GM12878 (cell line): Measurements from ENCODE around the gene SCP2D1. TPM values are rescaled to one million over a fixed set of nuclear protein-coding genes. Genes with fewer than 3 reads are reported as not detected.

Experiments used
- ATAC-seq: fragments of 200-7000 bp; cut with Tn5 transposase; 3 replicates; pipeline ENCODE4 v1.9.1; 2020; ENCODE audit warnings: mild to moderate bottlenecking, moderate library complexity
- BruUV-seq: library from RNA; stranded (reverse); fragments of 400-500 nt; replicated peaks from 2 replicates; lab custom pipeline; 2021; lab: Mats Ljungman, UMichigan
- CTCF ChIA-PET: fragments of 300-600 bp; sonication (Branson Sonifier 250); formaldehyde crosslinking; extraction: SDS; loops from one replicate; lab custom pipeline; 2021; ENCODE audit warnings: inconsistent platforms; lab: Yijun Ruan, JAX
- POLR2A ChIA-PET: fragments of 350-600 bp; formaldehyde crosslinking; extraction: SDS; loops from one replicate; lab custom pipeline; 2021; ENCODE audit warnings: inconsistent platforms; lab: Charles Lee
- RAD21 ChIA-PET: fragments of 300-600 bp; sonication (Branson Sonifier 250); formaldehyde crosslinking; loops from one replicate; lab custom pipeline; 2023; ENCODE audit warnings: antibody characterized with exemption; ENCODE audit not compliant: unreplicated experiment; lab: Charles Lee
- SMC1A ChIA-PET: fragments of 300-600 bp; sonication (Branson Sonifier 250); formaldehyde crosslinking; loops from one replicate; lab custom pipeline; 2023; ENCODE audit not compliant: unreplicated experiment, uncharacterized antibody; lab: Charles Lee
- DNase-seq: peaks from one replicate; pipeline ENCODE4 v3.0.0-alpha.2; 2011; ENCODE audit warnings: low read depth, low spot score
- FAIRE-seq: peaks from 3 replicates; lab custom pipeline; 2011; peaks lifted over from hg19 to GRCh38; lab: Jason Lieb, UNC
- H2AFZ ChIP-seq: 2 replicates; pipeline ENCODE4 v1.6.0; 2011; ENCODE audit warnings: low read depth, low read length, control low read depth; ENCODE audit not compliant: control insufficient read depth
- H3K27ac ChIP-seq: 2 replicates; pipeline ENCODE4 v1.5.1; 2011; ENCODE audit warnings: control low read depth; ENCODE audit not compliant: control insufficient read depth, insufficient read depth
- H3K27me3 ChIP-seq, 2 experiments: replicated peaks in 1 of 2; 2 replicates each; pipeline versions ENCODE4 v1.6.0 to v1.6.1; 2011; ENCODE audit warnings: low read length in 1 of 2; ENCODE audit not compliant: control insufficient read depth in 2 of 2, insufficient read depth in 2 of 2
- H3K36me3 ChIP-seq, 2 experiments: 2 replicates each; pipeline ENCODE4 v1.5.1; 2011; ENCODE audit warnings: low read length in 1 of 2; ENCODE audit not compliant: control insufficient read depth in 2 of 2, insufficient read depth in 2 of 2
- H3K4me1 ChIP-seq: 2 replicates; pipeline ENCODE4 v1.6.1; 2011; ENCODE audit warnings: mild to moderate bottlenecking, low read length, moderate library complexity, mixed read lengths; ENCODE audit not compliant: control insufficient read depth, insufficient read depth
- H3K4me2 ChIP-seq: 2 replicates; pipeline ENCODE4 v1.6.0; 2011; ENCODE audit warnings: control low read depth; ENCODE audit not compliant: control insufficient read depth, insufficient read depth
- H3K4me3 ChIP-seq: fragments of 200-600 bp; sonication (generic); 2 replicates; pipeline ENCODE4 v1.5.1; 2016
- H3K79me2 ChIP-seq: 2 replicates; pipeline ENCODE4 v1.6.0; 2011; ENCODE audit warnings: low read length; ENCODE audit not compliant: control insufficient read depth, insufficient read depth
- H3K9ac ChIP-seq: 2 replicates; pipeline ENCODE4 v1.8.0; 2011; ENCODE audit warnings: low read length, control low read depth, mixed read lengths; ENCODE audit not compliant: control insufficient read depth, insufficient read depth
- H3K9me3 ChIP-seq: replicated peaks from 3 replicates; pipeline ENCODE4 v1.5.1; 2011; ENCODE audit warnings: mild to moderate bottlenecking, low read length; ENCODE audit not compliant: control insufficient read depth, insufficient read depth
- H4K20me1 ChIP-seq: 2 replicates; pipeline ENCODE4 v1.6.0; 2011; ENCODE audit not compliant: control insufficient read depth, insufficient read depth
- DPF2 ChIP-seq: fragments of 450-650 bp; IDR thresholded peaks from 2 replicates; pipeline ENCODE4 v1.6.1; 2017; ENCODE audit warnings: mild to moderate bottlenecking
- EP300 ChIP-seq, 2 experiments: fragments of 150-350 bp in 1 of 2; IDR thresholded peaks; 2 replicates each; pipeline ENCODE4 v1.6.1; 2011 to 2012; ENCODE audit warnings: low read depth in 2 of 2, low read length in 2 of 2, borderline replicate concordance in 1 of 2, improper control_type of control experiment in 1 of 2, inconsistent platforms in 1 of 2; ENCODE audit not compliant: control insufficient read depth in 1 of 2
- HDGF ChIP-seq: fragments of 450-650 bp; IDR thresholded peaks from 2 replicates; pipeline ENCODE4 v1.6.1; 2016; ENCODE audit warnings: antibody characterized with exemption
- LARP7 ChIP-seq: fragments of 450-650 bp; IDR thresholded peaks from 2 replicates; pipeline ENCODE4 v1.6.1; 2017; ENCODE audit warnings: mild to moderate bottlenecking
- MLLT1 ChIP-seq: fragments of 450-650 bp; IDR thresholded peaks from 2 replicates; pipeline ENCODE4 v1.6.1; 2016; ENCODE audit warnings: mild to moderate bottlenecking
- RCOR1 ChIP-seq: conservative IDR thresholded peaks from 2 replicates; pipeline ENCODE4 v1.6.1; 2012; ENCODE audit warnings: low read depth, low read length, improper control_type of control experiment
- SUZ12 ChIP-seq: fragments of 200-600 bp; sonication (generic); IDR thresholded peaks from one replicate; pipeline ENCODE4 v1.6.1; 2018; ENCODE audit warnings: antibody characterized with exemption, mild to moderate bottlenecking; ENCODE audit not compliant: unreplicated experiment
- TAF1 ChIP-seq: IDR thresholded peaks from 2 replicates; pipeline ENCODE4 v1.6.1; 2011; ENCODE audit warnings: mild to moderate bottlenecking, low read depth, low read length, borderline replicate concordance
- ZNF274 ChIP-seq: IDR thresholded peaks from one replicate; pipeline ENCODE4 v1.8.0; 2011; ENCODE audit not compliant: insufficient read length, insufficient read depth
- ZNF687 ChIP-seq: fragments of 450-650 bp; IDR thresholded peaks from 2 replicates; pipeline ENCODE4 v1.6.1; 2017; ENCODE audit warnings: mild to moderate bottlenecking, moderate library complexity
- WGBS: methylation state at CpG from one replicate; pipeline ENCODE4 v1.1.6; 2016; ENCODE audit warnings: low lambda C conversion rate; ENCODE audit not compliant: insufficient replicate concordance, insufficient coverage; ENCODE audit errors: missing lambda C conversion rate; 5-methylcytosine and 5-hydroxymethylcytosine counted together
- in situ Hi-C: fragments of 300-500 bp; cut with MboI; formaldehyde crosslinking; loops from 9 replicates; pipeline ENCODE4 v1.14.3; 2018; ENCODE audit warnings: mixed read lengths
- intact Hi-C: fragments of 100-400 bp; cut with micrococcal nuclease; formaldehyde crosslinking; loops from one replicate; pipeline ENCODE4 v1.14.2; 2022; ENCODE audit not compliant: unreplicated experiment
- polyA plus RNA-seq, 11 experiments: library from polyadenylated mRNA; depleted of rRNA in 4 of 11; unstranded in 6 of 11; stranded (reverse) in 5 of 11; fragments of >200 nt; fragmentation: Nextera tagmentation in 4 of 11; fragmentation: Illumina TruSeq in 1 of 11; extraction: Ambion mirVana in 4 of 11; extraction: Trizol in 1 of 11; gene quantifications; 1 replicate in 1 of 11; 2 replicates in 10 of 11; pipeline versions ENCODE4 v1.2.1 to v1.2.3, GENCODE V29; 2011 to 2016; ENCODE audit warnings: inconsistent platforms in 2 of 11, missing spikeins in 2 of 11, low read depth in 1 of 11
- total RNA-seq, 4 experiments: library from RNA; depleted of rRNA in 3 of 4; stranded (reverse); fragments of >200 nt in 3 of 4; fragmentation: Illumina TruSeq in 1 of 4; extraction: Trizol in 1 of 4; gene quantifications; 2 replicates each; pipeline versions ENCODE4 v1.2.1 to v1.2.3, GENCODE V29; 2013 to 2021
- TF ChIP-seq, protein P1 (sequence below): IDR thresholded peaks from 2 replicates; pipeline ENCODE4 v1.6.1; 2011; ENCODE audit warnings: borderline replicate concordance, low read depth, mild to moderate bottlenecking, moderate library complexity, low read length; ENCODE audit not compliant: insufficient read depth, poor library complexity, severe bottlenecking
- TF ChIP-seq, protein P2 (sequence below): fragments of 150-350 bp; IDR thresholded peaks from 2 replicates; pipeline ENCODE4 v1.6.1; 2014; ENCODE audit warnings: mild to moderate bottlenecking, low read depth, low read length

The SCP2D1 gene
- total and polyA plus RNA-seq, 10 of the 15 experiments (the other 5 are each of a cell fraction or from before 2014, with no cell fraction given) = not detected

- CTCF ChIA-PET = no interaction called here
- DNase-seq = no peak
Observed at GRCh38 chr20:18855882-18856281, 42.3 kb downstream of the SCP2D1 start.

More at GRCh38 chr20:18855882-18856281, 42.3 kb downstream of the SCP2D1 start:
- Histone ChIP-seq H3K4me2 (no peak overlapping the region), H3K27ac (no peak overlapping the region), H3K79me2 (no peaks in the 10 kb centered on the region), H3K4me3 (no peak overlapping the region), H4K20me1 (no peaks in the 10 kb centered on the region), H3K27me3 (no peaks in the 10 kb centered on the region), H3K4me1 (no peaks in the 10 kb centered on the region), H3K36me3 (no peaks in the 10 kb centered on the region), H3K9me3 (peaks cover 1% of the 10 kb centered on the region; the same call in 1 of the 3 replicates), H3K9ac (no peak overlapping the region), H2AFZ (no peak overlapping the region)
- in situ Hi-C loops = no loop called here
- intact Hi-C loops = no loop called here
- WGBS = 69% methylated on average over 2 of the region's 2 CpGs
- POLR2A ChIA-PET = no interaction called here
- no peak for TF ChIP-seq EP300 (IDR thresholded peaks at IDR 0.05; ENCODE audit: borderline replicate concordance in 1 of 2, control insufficient read depth in 1 of 2, low read depth in 2 of 2, low read length in 2 of 2)
- no peak for TF ChIP-seq SUZ12
- no peak for TF ChIP-seq LARP7
- TF ChIP-seq MLLT1 = no peak
- no peak for TF ChIP-seq DPF2
- TF ChIP-seq RCOR1 = no peak
- TF ChIP-seq, protein P1, sequence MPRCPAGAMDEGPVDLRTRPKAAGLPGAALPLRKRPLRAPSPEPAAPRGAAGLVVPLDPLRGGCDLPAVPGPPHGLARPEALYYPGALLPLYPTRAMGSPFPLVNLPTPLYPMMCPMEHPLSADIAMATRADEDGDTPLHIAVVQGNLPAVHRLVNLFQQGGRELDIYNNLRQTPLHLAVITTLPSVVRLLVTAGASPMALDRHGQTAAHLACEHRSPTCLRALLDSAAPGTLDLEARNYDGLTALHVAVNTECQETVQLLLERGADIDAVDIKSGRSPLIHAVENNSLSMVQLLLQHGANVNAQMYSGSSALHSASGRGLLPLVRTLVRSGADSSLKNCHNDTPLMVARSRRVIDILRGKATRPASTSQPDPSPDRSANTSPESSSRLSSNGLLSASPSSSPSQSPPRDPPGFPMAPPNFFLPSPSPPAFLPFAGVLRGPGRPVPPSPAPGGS = no peak
- TF ChIP-seq, protein P2, sequence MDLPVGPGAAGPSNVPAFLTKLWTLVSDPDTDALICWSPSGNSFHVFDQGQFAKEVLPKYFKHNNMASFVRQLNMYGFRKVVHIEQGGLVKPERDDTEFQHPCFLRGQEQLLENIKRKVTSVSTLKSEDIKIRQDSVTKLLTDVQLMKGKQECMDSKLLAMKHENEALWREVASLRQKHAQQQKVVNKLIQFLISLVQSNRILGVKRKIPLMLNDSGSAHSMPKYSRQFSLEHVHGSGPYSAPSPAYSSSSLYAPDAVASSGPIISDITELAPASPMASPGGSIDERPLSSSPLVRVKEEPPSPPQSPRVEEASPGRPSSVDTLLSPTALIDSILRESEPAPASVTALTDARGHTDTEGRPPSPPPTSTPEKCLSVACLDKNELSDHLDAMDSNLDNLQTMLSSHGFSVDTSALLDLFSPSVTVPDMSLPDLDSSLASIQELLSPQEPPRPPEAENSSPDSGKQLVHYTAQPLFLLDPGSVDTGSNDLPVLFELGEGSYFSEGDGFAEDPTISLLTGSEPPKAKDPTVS = no peak
- TF ChIP-seq ZNF687 = no peak
- no peak for TF ChIP-seq HDGF
- TF ChIP-seq ZNF274 = no peak
- no peak for TF ChIP-seq TAF1
- RAD21 ChIA-PET = no interaction called here
- BruUV-seq = no TSS peak
- ATAC-seq = no peak
- FAIRE-seq = no peak
- SMC1A ChIA-PET = no interaction called here
